Stimulated activated naive CD8-positive, alpha-beta T cell treated with anti-CD3 and anti-CD28 coated beads, Interleukin-15, amount 100 ng/mL, for 72 hours (primary cell): ENCODE measurements around the gene TXN2.
"Not testable (repeated sequence)": the region's sequence is repeated elsewhere in the genome, so short reads cannot be mapped to it uniquely, and the experiment has no call there.

ENCODE experiments used
- ATAC-seq: fragments of 150-1000 bp; cut with Tn5 transposase; 2 replicates; pipeline ENCODE4 v1.10.0; 2021; ENCODE audit warnings: mild to moderate bottlenecking, moderate library complexity
- DNase-seq, 2 donors: peaks; one replicate each; pipeline ENCODE4 v3.0.0; 2021 to 2022
- H3K27ac Mint-ChIP-seq, 2 donors: one replicate each; pipeline ENCODE4 v1.8.0; 2022; ENCODE audit warnings: mild to moderate bottlenecking in 2 of 2, mixed read lengths in 2 of 2, moderate library complexity in 2 of 2
- H3K27me3 Mint-ChIP-seq: one replicate; pipeline ENCODE4 v1.8.0; 2022; ENCODE audit warnings: mixed read lengths
- H3K4me1 Mint-ChIP-seq: one replicate; pipeline ENCODE4 v1.8.0; 2022; ENCODE audit warnings: mild to moderate bottlenecking, mixed read lengths
- H3K4me3 Mint-ChIP-seq, 2 donors: one replicate each; pipeline ENCODE4 v1.8.0; 2022; ENCODE audit warnings: mild to moderate bottlenecking in 2 of 2, mixed read lengths in 2 of 2, moderate library complexity in 1 of 2
- H3K9me3 Mint-ChIP-seq, 2 donors: one replicate each; pipeline ENCODE4 v1.8.0; 2022; ENCODE audit warnings: mixed read lengths in 2 of 2

TXN2 gene

DNA sequence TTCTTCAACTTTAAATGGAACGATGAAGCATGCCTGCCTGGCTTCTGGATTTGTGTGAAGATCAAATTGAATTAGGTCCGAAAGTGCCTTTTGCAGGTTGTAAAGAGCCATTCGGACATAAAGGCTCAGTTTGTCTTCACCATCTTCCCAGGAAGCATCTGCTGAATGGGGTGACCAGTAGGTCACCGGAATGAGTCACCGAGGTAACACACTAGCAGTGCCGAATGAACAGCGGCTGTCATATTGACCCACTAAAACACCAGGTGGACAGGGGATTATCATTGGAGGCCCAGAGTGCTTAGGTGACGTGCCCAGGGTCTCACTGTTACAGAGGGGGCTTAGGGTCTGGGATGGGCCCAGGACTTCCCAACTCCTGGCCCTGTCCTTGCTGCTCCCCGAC is 50.6 kb downstream of the TXN2 start:
- ATAC-seq (no peak), DNase-seq (no peak)
- Mint-ChIP-seq H3K27ac (no peak overlapping the region), H3K4me1 (peaks cover 29% of the 10 kb centered on the region), H3K4me3 (no peak overlapping the region), H3K27me3 (no peaks in the 10 kb centered on the region), H3K9me3 (no peaks in the 10 kb centered on the region)

- not testable (repeated sequence) for DNase-seq, H3K27me3 Mint-ChIP-seq, H3K27ac Mint-ChIP-seq, H3K4me3 Mint-ChIP-seq, H3K9me3 Mint-ChIP-seq, ATAC-seq
- H3K4me1 Mint-ChIP-seq = peaks cover 34% of the 10 kb centered on the region
These were observed 53.5 kb downstream of the TXN2 start for GRCh38 chr22:36427952-36428351.

DNA sequence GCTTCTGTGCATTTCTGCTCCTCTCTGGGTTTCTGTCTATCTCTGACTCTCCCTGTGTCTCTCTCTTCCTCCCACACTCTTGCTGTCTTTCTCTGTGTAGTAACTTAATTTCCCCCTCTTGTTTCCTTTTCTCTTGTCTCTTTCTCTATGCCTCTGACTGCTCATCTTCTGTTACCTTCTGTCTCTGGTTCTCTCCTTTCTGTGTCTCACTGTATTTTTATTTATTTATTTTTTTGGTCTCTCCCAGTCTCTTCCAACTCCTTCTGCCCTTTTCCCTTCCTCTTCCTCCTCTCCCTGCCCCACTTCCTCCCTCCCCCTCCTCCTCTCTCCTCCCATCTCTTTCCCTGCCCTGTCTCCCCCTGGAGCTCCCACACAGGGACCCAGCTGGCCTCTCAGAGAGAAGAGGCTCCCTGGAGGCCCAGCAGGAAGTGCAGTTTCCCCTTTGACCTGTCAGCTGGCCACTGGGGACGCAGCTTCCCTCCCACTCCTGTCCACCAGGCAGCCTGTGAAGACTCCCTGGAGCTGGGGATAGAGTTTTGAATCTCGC is 55.4 kb downstream of the TXN2 start:
- Mint-ChIP-seq H3K27ac (peak overlapping the region; percentile 47 to 48), H3K4me1 (peaks cover 34% of the 10 kb centered on the region), H3K4me3 (peak overlapping the region; percentile 2 to 20), H3K27me3 (no peaks in the 10 kb centered on the region), H3K9me3 (no peaks in the 10 kb centered on the region)
- ATAC-seq (no peak), DNase-seq (no peak)

DNA sequence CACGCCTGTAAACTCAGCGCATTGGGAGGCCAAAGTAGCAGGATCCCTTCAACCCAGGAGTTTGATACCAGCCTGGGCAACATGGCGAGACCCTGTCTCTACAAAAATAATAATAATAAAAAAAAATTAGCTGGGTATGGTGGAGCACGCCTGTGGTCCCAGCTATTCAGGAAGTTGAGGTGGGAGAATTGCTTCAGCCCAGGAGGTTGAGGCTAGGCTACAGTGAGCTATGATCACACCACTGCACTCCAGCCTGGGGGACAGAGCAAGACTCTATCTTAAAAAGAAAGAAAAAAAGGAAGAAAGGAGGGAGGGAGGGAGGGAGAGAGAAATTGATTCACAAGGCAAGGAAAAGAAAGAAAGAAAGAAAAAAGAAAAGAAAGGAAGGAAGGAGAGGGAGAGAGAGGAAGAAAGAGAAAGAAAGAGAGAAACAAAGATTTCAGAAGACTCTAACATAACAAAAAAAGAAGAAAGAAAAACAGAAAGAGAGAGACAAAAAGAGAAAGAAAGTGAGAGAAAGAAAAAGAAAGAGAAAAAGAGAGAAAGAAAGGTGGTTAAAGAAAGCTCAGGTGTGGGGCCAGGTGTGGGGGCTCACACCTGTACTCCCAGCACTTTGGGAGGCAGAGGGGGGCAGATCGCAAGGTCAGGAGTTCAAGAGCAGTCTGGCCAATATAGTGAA is 56.4 kb downstream of the TXN2 start:
- Mint-ChIP-seq H3K9me3 (no peaks in the 10 kb centered on the region), H3K27ac (peak overlapping the region; percentile 1 to 15), H3K27me3 (no peaks in the 10 kb centered on the region), H3K4me1 (peaks cover 37% of the 10 kb centered on the region), H3K4me3 (peak overlapping the region; percentile 1 to 25)
- ATAC-seq = no peak
- DNase-seq = no peak

DNA sequence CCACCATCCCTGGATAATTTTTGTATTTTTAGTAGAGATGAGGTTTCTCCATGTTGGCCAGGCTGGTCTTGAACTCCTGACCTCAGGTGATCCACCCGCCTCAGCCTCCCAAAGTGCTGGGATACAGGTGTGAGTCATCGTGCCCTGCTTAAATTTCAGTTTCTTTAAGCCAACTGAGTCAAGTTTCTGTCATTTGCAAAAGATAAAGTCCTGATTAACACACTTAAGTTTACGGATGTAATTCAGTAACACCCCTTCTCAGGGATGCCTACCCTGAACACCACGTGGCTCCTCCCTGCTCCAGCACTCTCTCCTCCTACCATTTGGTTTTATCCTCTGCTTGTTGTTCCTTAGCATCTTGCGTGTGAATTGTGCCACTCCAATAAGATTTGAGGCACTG is 57.0 kb downstream of the TXN2 start:
- DNase-seq, H3K9me3 Mint-ChIP-seq, H3K27me3 Mint-ChIP-seq, H3K4me3 Mint-ChIP-seq, ATAC-seq: not testable (repeated sequence)
- Mint-ChIP-seq H3K4me1 (peaks cover 42% of the 10 kb centered on the region), H3K27ac (peak overlapping the region in 1 of 2 donors; percentile 15)

DNA sequence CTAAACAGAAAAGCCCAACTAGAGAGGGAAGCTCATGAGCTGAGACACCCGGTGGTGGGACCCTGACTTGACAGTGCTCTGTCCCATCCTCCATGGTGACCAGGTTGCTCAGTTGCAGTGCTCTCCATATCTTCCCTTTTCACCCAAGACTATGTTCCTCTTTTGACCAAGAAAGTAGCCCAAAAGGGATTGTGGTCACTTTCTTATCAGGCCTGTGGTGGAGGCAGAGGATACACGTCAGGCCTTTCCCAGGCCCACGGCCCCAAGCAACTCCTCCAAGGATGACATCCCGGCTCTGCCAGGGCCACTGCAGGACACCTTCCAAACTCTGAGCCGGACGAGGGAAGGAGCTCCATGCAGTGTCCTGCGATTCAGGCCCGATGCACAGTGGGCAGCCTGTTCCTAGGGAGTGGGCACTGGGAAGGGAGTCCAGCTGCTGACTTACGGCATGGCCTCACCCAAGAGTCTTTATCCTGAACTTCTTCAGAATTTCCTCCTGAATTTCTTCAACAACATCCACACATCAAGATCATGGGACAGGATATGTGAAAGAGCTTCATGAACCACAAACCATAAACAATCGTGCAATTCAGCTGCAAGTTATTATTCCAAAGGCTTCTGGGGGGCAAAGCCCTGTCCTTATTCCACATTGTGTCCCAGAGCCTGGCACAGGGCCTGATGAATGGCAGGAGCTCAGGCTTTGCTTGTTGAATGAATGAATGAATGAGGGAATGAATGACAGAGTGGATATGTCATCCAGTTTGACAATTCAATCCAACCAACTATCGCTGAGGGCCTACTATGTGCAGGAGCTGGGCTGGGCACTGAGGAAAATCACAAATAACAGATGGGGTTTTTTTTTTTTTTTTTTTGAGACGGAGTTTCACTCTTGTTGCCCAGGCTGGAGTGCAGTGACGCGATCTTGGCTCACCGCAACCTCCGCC is 57.7 kb downstream of the TXN2 start:
- no peak for DNase-seq
- Mint-ChIP-seq H3K4me1 (peaks cover 49% of the 10 kb centered on the region), H3K27me3 (no peaks in the 10 kb centered on the region), H3K4me3 (no peak overlapping the region), H3K27ac (peak overlapping the region in 1 of 2 donors; percentile 25), H3K9me3 (no peaks in the 10 kb centered on the region)
- ATAC-seq = no peak

DNA sequence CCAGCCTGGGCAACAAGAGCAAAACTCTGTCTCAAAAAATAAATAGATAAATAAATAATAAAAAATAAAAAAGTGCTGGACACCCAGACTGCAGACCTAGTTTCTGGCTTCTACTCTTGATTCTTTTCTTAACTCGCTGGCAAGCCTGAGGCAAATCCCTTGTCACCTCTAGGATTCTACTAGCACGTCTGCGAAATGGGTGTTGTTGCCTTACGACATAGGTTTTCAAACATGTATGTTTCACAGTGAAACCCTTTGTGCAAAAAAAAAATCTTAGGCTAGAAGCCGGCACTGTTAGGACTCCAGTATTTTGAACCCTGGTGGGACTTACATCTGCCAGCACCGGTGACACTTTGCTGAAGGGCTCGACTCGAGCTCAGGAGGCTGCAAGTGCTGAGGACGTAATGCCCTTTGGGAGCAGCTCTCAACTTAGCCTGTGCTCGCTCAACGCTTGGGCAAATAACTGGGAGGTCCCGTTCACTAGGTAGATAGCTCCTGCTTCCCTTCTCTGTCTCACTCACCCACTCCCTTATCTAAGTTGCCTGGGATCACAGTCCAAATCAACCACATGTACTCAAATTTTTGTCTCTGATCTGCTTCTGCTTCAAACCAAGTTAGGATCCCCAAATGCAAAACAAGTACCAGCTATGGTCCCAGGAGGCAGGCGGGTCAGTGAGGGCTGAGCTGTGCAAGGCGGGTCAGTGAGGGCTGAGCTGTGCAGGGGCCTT is 59.0 kb downstream of the TXN2 start:
- DNase-seq (no peak), ATAC-seq (no peak)
- H3K27me3 Mint-ChIP-seq = no peaks in the 10 kb centered on the region
- no peak overlapping the region for H3K4me3 Mint-ChIP-seq
- peaks cover 51% of the 10 kb centered on the region for H3K4me1 Mint-ChIP-seq
- H3K9me3 Mint-ChIP-seq = no peaks in the 10 kb centered on the region
- no peak overlapping the region for H3K27ac Mint-ChIP-seq

GRCh38 chr22:36419912-36420882 is 61.2 kb downstream of the TXN2 start:
- Mint-ChIP-seq H3K27me3 (no peaks in the 10 kb centered on the region), H3K4me1 (peaks cover 38% of the 10 kb centered on the region), H3K4me3 (peak overlapping the region; percentile 67 to 76), H3K27ac (peak overlapping the region; percentile 27 to 91), H3K9me3 (no peaks in the 10 kb centered on the region)
- DNase-seq (no peak), ATAC-seq (no peak)

GRCh38 chr22:36419177-36419911 is 62.1 kb downstream of the TXN2 start:
- ATAC-seq (peak; percentile 35), DNase-seq (no peak)
- peaks cover 30% of the 10 kb centered on the region for H3K4me1 Mint-ChIP-seq
- H3K27ac Mint-ChIP-seq = peak overlapping the region; percentile 50 to 91
- H3K27me3 Mint-ChIP-seq = no peaks in the 10 kb centered on the region
- peak overlapping the region; percentile 67 to 76 for H3K4me3 Mint-ChIP-seq
- H3K9me3 Mint-ChIP-seq = no peaks in the 10 kb centered on the region

DNA sequence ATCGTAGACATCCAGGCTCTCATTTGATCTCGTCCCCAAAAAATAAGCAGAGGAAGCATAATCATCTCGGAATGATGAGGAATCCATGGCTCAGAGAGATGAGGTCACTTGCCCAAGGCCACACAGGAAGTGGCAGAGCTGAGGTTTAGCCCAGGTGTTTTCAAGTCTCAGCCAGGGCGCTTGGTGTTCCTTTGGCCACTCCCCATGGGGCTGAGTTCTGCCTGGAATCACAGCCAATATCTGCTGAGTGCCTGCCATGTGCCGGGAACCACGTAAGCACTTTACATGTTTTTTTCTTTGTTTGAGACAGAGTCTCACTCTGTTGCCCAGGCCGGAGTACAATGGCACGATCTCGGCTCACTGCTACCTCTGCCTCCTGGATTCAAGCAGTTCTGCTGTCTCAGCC is 64.2 kb downstream of the TXN2 start:
- Mint-ChIP-seq H3K27ac (no peak overlapping the region), H3K4me1 (peaks cover 28% of the 10 kb centered on the region), H3K4me3 (no peak overlapping the region), H3K27me3 (no peaks in the 10 kb centered on the region), H3K9me3 (no peaks in the 10 kb centered on the region)
- ATAC-seq (no peak), DNase-seq (no peak)
